Trophoblast cell (in vitro differentiated cells and primary cell): ENCODE measurements around the gene CCDC68.

Experiments used
- DNase-seq, 2 donors: peaks; one replicate each; pipeline ENCODE4 v3.0.0-alpha.2; 2016
- H2AFZ ChIP-seq: 2 replicates; pipeline ENCODE4 v1.6.1; 2013; ENCODE audit warnings: low read length, moderate library complexity, mild to moderate bottlenecking; ENCODE audit not compliant: insufficient read depth, poor library complexity
- H2AK5ac ChIP-seq: 2 replicates; pipeline ENCODE4 v1.6.1; 2013; ENCODE audit warnings: mild to moderate bottlenecking, low read length
- H2BK120ac ChIP-seq: 2 replicates; pipeline ENCODE4 v1.6.1; 2013; ENCODE audit warnings: low read length, mild to moderate bottlenecking, moderate library complexity; ENCODE audit not compliant: insufficient read depth, poor library complexity
- H2BK12ac ChIP-seq: 2 replicates; pipeline ENCODE4 v1.6.1; 2013; ENCODE audit warnings: mild to moderate bottlenecking, low read length, moderate library complexity
- H2BK5ac ChIP-seq: 2 replicates; pipeline ENCODE4 v1.6.1; 2013; ENCODE audit warnings: low read length, low read depth, moderate library complexity, mild to moderate bottlenecking; ENCODE audit not compliant: poor library complexity
- H3K14ac ChIP-seq: 2 replicates; pipeline ENCODE4 v1.6.1; 2013; ENCODE audit warnings: mild to moderate bottlenecking, low read length
- H3K18ac ChIP-seq: 2 replicates; pipeline ENCODE4 v1.6.1; 2013; ENCODE audit warnings: mild to moderate bottlenecking, low read length
- H3K23ac ChIP-seq: 2 replicates; pipeline ENCODE4 v1.6.1; 2013; ENCODE audit warnings: low read length
- H3K27ac ChIP-seq: 2 replicates; pipeline ENCODE4 v1.5.1; 2013; ENCODE audit warnings: low read depth, mild to moderate bottlenecking, inconsistent platforms, low read length, moderate library complexity
- H3K27me3 ChIP-seq: 2 replicates; pipeline ENCODE4 v1.6.1; 2013; ENCODE audit warnings: inconsistent platforms, mild to moderate bottlenecking, low read length, moderate library complexity; ENCODE audit not compliant: insufficient read depth
- H3K36me3 ChIP-seq, 2 experiments: 1 replicate in 1 of 2; 2 replicates in 1 of 2; pipeline ENCODE4 v1.6.1; 2013; ENCODE audit warnings: low read length in 2 of 2, mild to moderate bottlenecking in 2 of 2, moderate library complexity in 1 of 2; ENCODE audit not compliant: insufficient read depth in 2 of 2, control insufficient read depth in 1 of 2
- H3K4ac ChIP-seq: 2 replicates; pipeline ENCODE4 v1.6.1; 2013; ENCODE audit warnings: low read depth, mild to moderate bottlenecking, low read length, moderate library complexity
- H3K4me1 ChIP-seq, 2 experiments: 1 replicate in 1 of 2; 2 replicates in 1 of 2; pipeline ENCODE4 v1.6.1; 2013; ENCODE audit warnings: low read length in 2 of 2, mild to moderate bottlenecking in 2 of 2, moderate library complexity in 1 of 2; ENCODE audit not compliant: insufficient read depth in 2 of 2, control insufficient read depth in 1 of 2
- H3K4me2 ChIP-seq: 2 replicates; pipeline ENCODE4 v1.6.1; 2013; ENCODE audit warnings: inconsistent platforms, mild to moderate bottlenecking, low read length, moderate library complexity
- H3K4me3 ChIP-seq: 2 replicates; pipeline ENCODE4 v1.5.1; 2013; ENCODE audit warnings: mild to moderate bottlenecking, low read depth, low read length, inconsistent platforms
- H3K79me1 ChIP-seq: one replicate; pipeline ENCODE4 v1.6.1; 2013; ENCODE audit warnings: low read length
- H3K79me2 ChIP-seq: 2 replicates; pipeline ENCODE4 v1.6.1; 2013; ENCODE audit warnings: low read length, mild to moderate bottlenecking; ENCODE audit not compliant: control insufficient read depth, insufficient read depth, poor library complexity
- H3K9ac ChIP-seq: 2 replicates; pipeline ENCODE4 v1.6.1; 2013; ENCODE audit warnings: mild to moderate bottlenecking, low read length
- H3K9me3 ChIP-seq: 2 replicates; pipeline ENCODE4 v1.6.1; 2013; ENCODE audit warnings: low read depth, mild to moderate bottlenecking, control low read depth, inconsistent platforms, low read length; ENCODE audit not compliant: insufficient read depth
- H4K12ac ChIP-seq: 2 replicates; pipeline ENCODE4 v1.6.1; 2013; ENCODE audit warnings: low read depth, mild to moderate bottlenecking, low read length, moderate library complexity
- H4K8ac ChIP-seq: 2 replicates; pipeline ENCODE4 v1.6.1; 2013; ENCODE audit warnings: low read depth, mild to moderate bottlenecking, low read length, moderate library complexity
- H4K91ac ChIP-seq: one replicate; pipeline ENCODE4 v1.6.1; 2013; ENCODE audit warnings: low read depth, mild to moderate bottlenecking, low read length, moderate library complexity
- WGBS: extraction: QIAGEN DNeasy Blood & Tissue Kit; methylation state at CpG from one replicate; pipeline ENCODE4 v1.1.7; 2013; ENCODE audit warnings: missing lambda C conversion rate; ENCODE audit not compliant: insufficient read length, insufficient coverage; ENCODE audit errors: extremely low coverage; 5-methylcytosine and 5-hydroxymethylcytosine counted together

CCDC68 gene

GRCh38 chr18:54957296-54957832 is 1.9 kb downstream of the CCDC68 start:
- H3K79me2 ChIP-seq = no peaks in the 10 kb centered on the region
- no peak overlapping the region for H3K14ac ChIP-seq
- no peak overlapping the region for H3K27ac ChIP-seq
- H3K4ac ChIP-seq = no peak overlapping the region
- no peak for DNase-seq
- no peak overlapping the region for H2AK5ac ChIP-seq
- H3K4me2 ChIP-seq = no peak overlapping the region
- H3K79me1 ChIP-seq = peaks cover 3% of the 10 kb centered on the region
- no peak overlapping the region for H2BK5ac ChIP-seq
- no CpG with 5 or more reads among the region's 2 CpGs for WGBS
- H3K36me3 ChIP-seq = no peaks in the 10 kb centered on the region
- no peak overlapping the region for H4K8ac ChIP-seq
- H3K18ac ChIP-seq = no peak overlapping the region
- no peaks in the 10 kb centered on the region for H3K27me3 ChIP-seq
- H2BK120ac ChIP-seq = no peak overlapping the region
- no peak overlapping the region for H3K4me3 ChIP-seq
- no peaks in the 10 kb centered on the region for H3K9me3 ChIP-seq
- H4K91ac ChIP-seq = no peak overlapping the region
- no peak overlapping the region for H2AFZ ChIP-seq
- no peak overlapping the region for H3K23ac ChIP-seq
- H3K9ac ChIP-seq = no peak overlapping the region
- no peak overlapping the region for H2BK12ac ChIP-seq
- H3K4me1 ChIP-seq = no peaks in the 10 kb centered on the region
- no peak overlapping the region for H4K12ac ChIP-seq

GRCh38 chr18:54956506-54956905 is 2.8 kb downstream of the CCDC68 start:
- no peak for DNase-seq
- Histone ChIP-seq H3K79me1 (peaks cover 3% of the 10 kb centered on the region), H2BK12ac (no peak overlapping the region), H3K9me3 (no peaks in the 10 kb centered on the region), H3K18ac (no peak overlapping the region), H2BK120ac (no peak overlapping the region), H3K23ac (no peak overlapping the region), H3K79me2 (no peaks in the 10 kb centered on the region), H4K91ac (no peak overlapping the region), H3K4ac (no peak overlapping the region), H3K4me1 (no peaks in the 10 kb centered on the region), H4K8ac (no peak overlapping the region), H3K4me3 (no peak overlapping the region), H3K27me3 (no peaks in the 10 kb centered on the region), H2AFZ (no peak overlapping the region), H3K4me2 (no peak overlapping the region), H2AK5ac (no peak overlapping the region), H3K36me3 (no peaks in the 10 kb centered on the region), H4K12ac (no peak overlapping the region), H3K27ac (no peak overlapping the region), H3K14ac (no peak overlapping the region), H2BK5ac (no peak overlapping the region), H3K9ac (no peak overlapping the region)
- WGBS = no CpG with 5 or more reads among the region's 3 CpGs

- Histone ChIP-seq H3K9ac (no peak overlapping the region), H2BK12ac (no peak overlapping the region), H3K79me1 (no peaks in the 10 kb centered on the region), H4K12ac (no peak overlapping the region), H3K4ac (no peak overlapping the region), H3K79me2 (no peaks in the 10 kb centered on the region), H2BK5ac (no peak overlapping the region), H3K9me3 (no peaks in the 10 kb centered on the region), H3K27ac (no peak overlapping the region), H3K4me2 (no peak overlapping the region), H2AFZ (no peak overlapping the region), H2BK120ac (no peak overlapping the region), H3K36me3 (no peaks in the 10 kb centered on the region), H4K8ac (no peak overlapping the region), H2AK5ac (no peak overlapping the region), H3K23ac (no peak overlapping the region), H4K91ac (no peak overlapping the region), H3K18ac (no peak overlapping the region), H3K4me3 (no peak overlapping the region), H3K4me1 (peaks cover 0 to 2% of the 10 kb centered on the region in 2 experiments), H3K14ac (no peak overlapping the region), H3K27me3 (no peaks in the 10 kb centered on the region)
- DNase-seq = no peak
These were observed 7.2 kb downstream of the CCDC68 start for GRCh38 chr18:54952026-54952425.

- no peak overlapping the region for H4K8ac ChIP-seq
- H3K9ac ChIP-seq = no peak overlapping the region
- peak; percentile 73 to 82 for DNase-seq
- H3K23ac ChIP-seq = no peak overlapping the region
- H2BK120ac ChIP-seq = no peak overlapping the region
- no peaks in the 10 kb centered on the region for H3K9me3 ChIP-seq
- H3K27ac ChIP-seq = no peak overlapping the region
- H2AFZ ChIP-seq = no peak overlapping the region
- H2BK5ac ChIP-seq = no peak overlapping the region
- H3K79me1 ChIP-seq = no peaks in the 10 kb centered on the region
- H2AK5ac ChIP-seq = no peak overlapping the region
- no peak overlapping the region for H3K18ac ChIP-seq
- H3K36me3 ChIP-seq = no peaks in the 10 kb centered on the region
- no peak overlapping the region for H3K4me2 ChIP-seq
- H4K91ac ChIP-seq = no peak overlapping the region
- H3K4me1 ChIP-seq = peaks cover 0 to 2% of the 10 kb centered on the region in 2 experiments
- no peak overlapping the region for H3K4me3 ChIP-seq
- H3K14ac ChIP-seq = no peak overlapping the region
- no peak overlapping the region for H4K12ac ChIP-seq
- no peak overlapping the region for H3K4ac ChIP-seq
- no peaks in the 10 kb centered on the region for H3K79me2 ChIP-seq
- no peaks in the 10 kb centered on the region for H3K27me3 ChIP-seq
- no CpG with 5 or more reads among the region's 7 CpGs for WGBS
- H2BK12ac ChIP-seq = no peak overlapping the region
These were observed 9.0 kb downstream of the CCDC68 start for GRCh38 chr18:54950221-54950620.
